ENCODE results near the gene GGT5. TPM values are rescaled to one million over a fixed set of nuclear protein-coding genes. Genes with fewer than 3 reads are reported as not detected.

Gene GGT5
- total RNA-seq, 6 experiments from 2014 or later: 8.5 to 34.7 (median 22.0) TPM

- Histone ChIP-seq H3K9me3 (no peaks in the 10 kb centered on the region), H3K27ac (no peak overlapping the region), H3K27me3 (no peaks in the 10 kb centered on the region), H3K4me1 (no peaks in the 10 kb centered on the region), H3K36me3 (no peaks in the 10 kb centered on the region), H3K4me3 (no peak overlapping the region)
- intact Hi-C loops (cut with DNase I): loop anchor here in 1 of 2 donors (10.0 kb wide), 1 partner anchor 48 kb away; no protein-coding TSS in a partner anchor
- 80% methylated on average over 2 of the region's 34 CpGs for WGBS (ENCODE audit: insufficient coverage, low coverage, low lambda C conversion rate, missing lambda C conversion rate)
- ATAC-seq: no peak
- peak in 2 of 3 donors; percentile 19 to 46 for DNase-seq
- TF ChIP-seq, protein P1, sequence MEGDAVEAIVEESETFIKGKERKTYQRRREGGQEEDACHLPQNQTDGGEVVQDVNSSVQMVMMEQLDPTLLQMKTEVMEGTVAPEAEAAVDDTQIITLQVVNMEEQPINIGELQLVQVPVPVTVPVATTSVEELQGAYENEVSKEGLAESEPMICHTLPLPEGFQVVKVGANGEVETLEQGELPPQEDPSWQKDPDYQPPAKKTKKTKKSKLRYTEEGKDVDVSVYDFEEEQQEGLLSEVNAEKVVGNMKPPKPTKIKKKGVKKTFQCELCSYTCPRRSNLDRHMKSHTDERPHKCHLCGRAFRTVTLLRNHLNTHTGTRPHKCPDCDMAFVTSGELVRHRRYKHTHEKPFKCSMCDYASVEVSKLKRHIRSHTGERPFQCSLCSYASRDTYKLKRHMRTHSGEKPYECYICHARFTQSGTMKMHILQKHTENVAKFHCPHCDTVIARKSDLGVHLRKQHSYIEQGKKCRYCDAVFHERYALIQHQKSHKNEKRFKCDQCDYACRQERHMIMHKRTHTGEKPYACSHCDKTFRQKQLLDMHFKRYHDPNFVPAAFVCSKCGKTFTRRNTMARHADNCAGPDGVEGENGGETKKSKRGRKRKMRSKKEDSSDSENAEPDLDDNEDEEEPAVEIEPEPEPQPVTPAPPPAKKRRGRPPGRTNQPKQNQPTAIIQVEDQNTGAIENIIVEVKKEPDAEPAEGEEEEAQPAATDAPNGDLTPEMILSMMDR (IDR thresholded peaks at IDR 0.05): no peak
- no peak for TF ChIP-seq POLR2A (IDR thresholded peaks at IDR 0.05)
Observed at GRCh38 chr22:24186892-24187670, 57.8 kb downstream of the GGT5 start.

DNA sequence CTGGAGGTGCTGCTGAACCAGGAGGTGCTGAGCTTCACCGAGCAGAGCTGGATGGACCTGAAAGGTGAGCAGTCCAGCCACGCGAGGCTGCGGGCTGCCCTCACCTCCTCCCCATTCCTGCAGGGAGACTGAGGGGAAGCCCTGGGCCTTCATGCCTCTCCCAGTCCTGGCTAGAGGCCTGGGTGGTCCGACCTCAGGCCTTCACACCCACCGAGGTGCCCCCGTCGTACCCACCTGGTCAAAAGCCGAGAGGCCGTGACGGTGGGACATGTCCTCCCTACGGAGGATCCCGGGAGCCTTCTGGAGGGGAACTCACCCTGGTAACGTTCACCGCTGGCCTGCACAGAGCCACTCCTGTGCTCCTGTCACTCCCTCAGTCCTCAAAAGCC is 58.5 kb downstream of the GGT5 start:
- no peaks in the 10 kb centered on the region for H3K27me3 ChIP-seq
- peak in 1 of 3 donors; percentile 47 for DNase-seq
- H3K4me3 ChIP-seq: no peak overlapping the region
- no peak for ATAC-seq
- peaks cover 0 to 3% (median 0%) of the 10 kb centered on the region in 4 donors for H3K4me1 ChIP-seq
- intact Hi-C loops (cut with DNase I): loop anchor here in 1 of 2 donors (10.0 kb wide), 1 partner anchor 48 kb away; no protein-coding TSS in a partner anchor
- H3K9me3 ChIP-seq: no peaks in the 10 kb centered on the region
- H3K36me3 ChIP-seq: no peaks in the 10 kb centered on the region
- WGBS (ENCODE audit: insufficient coverage, low coverage, low lambda C conversion rate, missing lambda C conversion rate): no CpG with 5 or more reads among the region's 15 CpGs
- no peak for TF ChIP-seq POLR2A (IDR thresholded peaks at IDR 0.05)
- TF ChIP-seq, protein P1 (IDR thresholded peaks at IDR 0.05): no peak
- H3K27ac ChIP-seq: no peak overlapping the region

GRCh38 chr22:24185501-24186351 is 59.2 kb downstream of the GGT5 start:
- ATAC-seq: no peak
- no peak overlapping the region for H3K27ac ChIP-seq
- H3K36me3 ChIP-seq: no peaks in the 10 kb centered on the region
- H3K4me3 ChIP-seq: no peak overlapping the region
- peak in 2 of 3 donors; percentile 19 to 41 for DNase-seq
- H3K9me3 ChIP-seq: no peaks in the 10 kb centered on the region
- no peaks in the 10 kb centered on the region for H3K27me3 ChIP-seq
- TF ChIP-seq, protein P1 (IDR thresholded peaks at IDR 0.05): no peak
- TF ChIP-seq POLR2A (IDR thresholded peaks at IDR 0.05): no peak
- intact Hi-C loops (cut with DNase I): loop anchor here in 1 of 2 donors (10.0 kb wide), 1 partner anchor 49 kb away; no protein-coding TSS in a partner anchor
- peaks cover 0 to 5% (median 0%) of the 10 kb centered on the region in 4 donors for H3K4me1 ChIP-seq
- 88% methylated on average over 7 of the region's 51 CpGs for WGBS (ENCODE audit: insufficient coverage, low coverage, low lambda C conversion rate, missing lambda C conversion rate)

- intact Hi-C loops (cut with DNase I): loop anchor here in 1 of 2 donors (10.0 kb wide), 1 partner anchor 50 kb away; no protein-coding TSS in a partner anchor
- WGBS (ENCODE audit: insufficient coverage, low coverage, low lambda C conversion rate, missing lambda C conversion rate): no CpG with 5 or more reads among the region's 16 CpGs
Observed at GRCh38 chr22:24185001-24185500, 59.8 kb downstream of the GGT5 start.

More at GRCh38 chr22:24185001-24185500, 59.8 kb downstream of the GGT5 start:
- no peak for ATAC-seq
- Histone ChIP-seq H3K27ac (no peak overlapping the region), H3K9me3 (no peaks in the 10 kb centered on the region), H3K27me3 (no peaks in the 10 kb centered on the region), H3K4me3 (no peak overlapping the region), H3K36me3 (no peaks in the 10 kb centered on the region), H3K4me1 (peaks cover 0 to 5% (median 0%) of the 10 kb centered on the region in 4 donors)
- TF ChIP-seq, protein P1 (IDR thresholded peaks at IDR 0.05): no peak
- TF ChIP-seq POLR2A (IDR thresholded peaks at IDR 0.05): no peak
- peak in 2 of 3 donors; percentile 19 to 47 for DNase-seq

Data from right lobe of liver (tissue), 6 donors.